NCI-H2196 treated with DMSO at 0.1 percent for 48 hours (cell line): ENCODE data around the gene FIGNL2.

Experiments used
- DNase-seq: peaks from one replicate; lab custom pipeline; 2025; ENCODE audit not compliant: unreplicated experiment; lab: John Stamatoyannopoulos, UW

The FIGNL2 gene

GRCh38 chr12:51777457-51777856 is 71.1 kb downstream of the FIGNL2 start:
- no peak for DNase-seq

- DNase-seq = no peak
These were observed 73.6 kb downstream of the FIGNL2 start for GRCh38 chr12:51774933-51775332.

GRCh38 chr12:51773145-51773869 is 75.2 kb downstream of the FIGNL2 start:
- DNase-seq = no peak

- no peak for DNase-seq
These were observed 77.5 kb downstream of the FIGNL2 start for GRCh38 chr12:51771008-51771407.
